Suppressor macrophage treated with lipopolysaccharide for 1 hour (primary cell): ENCODE measurements around the gene BTNL9.
A peak's percentile ranks its signal among the peaks of the same experiment; 100 is the strongest.
"Not testable (repeated sequence)": the region's sequence is repeated elsewhere in the genome, so short reads cannot be mapped to it uniquely, and the experiment has no call there.

Source experiments
- DNase-seq, 3 donors: peaks; one replicate each; pipeline ENCODE4 v3.0.0-alpha.2; 2020 to 2022

Gene BTNL9

DNA sequence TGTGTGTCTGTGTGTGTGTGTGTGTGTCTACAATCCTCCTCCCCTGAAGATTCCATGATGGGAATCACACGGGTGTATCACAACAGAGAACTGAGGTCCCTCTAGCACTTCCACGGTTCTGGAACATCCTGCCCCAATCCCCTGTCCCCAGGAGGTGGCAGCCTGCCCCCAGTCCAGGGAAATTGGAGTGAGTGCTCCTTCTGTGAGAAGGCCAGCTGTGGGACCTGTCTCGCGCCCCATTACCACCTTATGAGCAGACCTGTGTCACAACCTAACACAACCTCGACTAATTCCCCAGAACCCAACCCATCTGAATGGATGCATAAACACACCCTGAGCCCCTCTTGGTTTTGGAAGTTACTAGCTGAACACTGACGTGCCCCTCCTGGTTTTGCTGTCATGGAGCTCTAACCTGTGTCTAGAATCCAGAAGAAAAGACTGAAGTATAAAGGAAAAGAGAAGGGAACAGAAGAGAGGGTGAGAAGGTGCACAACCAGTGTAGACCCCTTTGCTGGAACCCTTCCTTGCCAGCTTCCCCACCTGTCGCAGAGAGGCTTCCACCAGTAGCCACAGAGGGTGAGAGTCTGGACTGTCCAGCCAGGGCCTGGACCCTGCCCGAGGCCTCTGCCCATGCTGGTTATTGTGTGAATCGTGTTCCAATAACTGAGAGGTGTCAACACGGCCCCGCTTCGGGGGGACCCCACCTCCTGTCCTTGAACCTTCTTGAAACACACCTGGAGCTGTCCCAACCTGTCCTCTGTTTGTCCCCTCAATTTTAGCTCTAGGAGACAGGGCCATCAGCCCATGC, 3.4 kb downstream of the BTNL9 start:
- DNase-seq: no peak

DNA sequence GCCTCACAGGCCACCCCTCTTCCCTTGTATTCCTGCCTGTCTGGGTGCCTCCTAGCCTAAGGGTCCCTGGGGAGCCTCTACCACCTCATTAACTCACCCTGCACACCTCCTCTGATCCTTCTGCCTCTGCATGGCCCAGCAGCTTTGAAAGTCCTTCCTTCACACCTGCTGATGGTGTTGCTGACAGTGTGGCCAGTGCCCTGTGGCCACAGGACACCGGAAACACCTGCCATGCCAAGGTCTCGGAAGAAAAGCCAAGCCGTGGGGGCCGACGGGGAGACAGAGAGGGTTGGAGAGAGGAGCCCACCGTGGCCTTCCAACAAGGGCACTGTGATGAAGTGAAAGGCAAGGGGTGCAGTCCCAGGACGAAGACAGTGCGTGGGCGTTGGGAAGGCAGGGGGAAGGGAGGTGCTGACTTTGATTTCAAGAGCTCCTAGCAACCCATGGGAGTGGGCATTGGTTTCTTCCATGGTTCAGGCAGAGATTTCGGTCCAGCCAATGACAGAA, 4.1 kb downstream of the BTNL9 start:
- DNase-seq: no peak

- no peak for DNase-seq
Observed at GRCh38 chr5:181044662-181045305, 4.7 kb downstream of the BTNL9 start.

GRCh38 chr5:181045316-181045715, 5.2 kb downstream of the BTNL9 start:
- no peak for DNase-seq

- not testable (repeated sequence) for DNase-seq
Observed at GRCh38 chr5:181045857-181046256, 5.8 kb downstream of the BTNL9 start.

GRCh38 chr5:181047288-181047687, 7.2 kb downstream of the BTNL9 start:
- DNase-seq: no peak

- no peak for DNase-seq
Observed at GRCh38 chr5:181047921-181048320, 7.9 kb downstream of the BTNL9 start.

GRCh38 chr5:181050016-181050415, 9.9 kb downstream of the BTNL9 start:
- DNase-seq: no peak

DNA sequence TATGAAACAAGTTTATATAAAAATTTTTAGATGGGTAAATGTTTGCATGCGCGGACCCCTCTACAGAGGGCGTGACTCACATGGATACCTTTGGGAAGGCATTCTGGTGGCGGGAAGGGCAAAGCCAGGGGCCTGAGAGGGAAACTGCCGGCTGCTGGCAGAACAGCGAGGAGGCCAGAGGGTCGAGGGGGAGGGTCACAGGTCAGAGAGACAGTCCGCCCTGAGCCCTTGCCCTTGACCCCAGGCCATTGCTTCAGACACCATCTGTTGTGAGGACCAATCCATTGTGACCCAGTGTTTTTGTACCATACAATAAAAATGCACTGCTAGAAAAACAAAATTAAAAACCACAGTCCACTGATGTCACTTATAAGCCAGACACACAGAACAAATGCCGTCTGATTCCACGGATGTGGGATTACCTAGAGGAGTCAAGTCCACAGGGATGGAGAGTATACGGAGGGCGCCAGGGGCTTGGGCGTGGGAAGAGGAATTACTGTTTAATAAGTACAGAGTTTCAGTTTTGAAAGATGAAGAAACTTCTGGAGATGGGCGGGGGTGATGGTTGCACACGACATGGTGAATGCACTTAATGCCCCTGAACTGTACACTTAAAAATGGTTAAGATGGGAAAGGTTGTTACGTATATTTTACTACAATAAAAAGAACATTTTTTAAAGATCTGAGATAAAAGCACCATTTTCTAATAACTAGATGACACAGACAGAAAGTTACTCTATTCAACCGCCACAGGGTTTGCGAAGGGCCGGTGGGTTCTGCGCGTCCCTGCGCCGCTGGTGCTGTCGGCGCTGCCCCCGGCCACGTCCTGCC, 12.0 kb downstream of the BTNL9 start:
- DNase-seq: no peak

GRCh38 chr5:181052672-181053487, 12.8 kb downstream of the BTNL9 start:
- DNase-seq: peak in 1 of 3 donors; percentile 32

- no peak for DNase-seq
Observed at GRCh38 chr5:181053488-181054121, 13.5 kb downstream of the BTNL9 start.

DNA sequence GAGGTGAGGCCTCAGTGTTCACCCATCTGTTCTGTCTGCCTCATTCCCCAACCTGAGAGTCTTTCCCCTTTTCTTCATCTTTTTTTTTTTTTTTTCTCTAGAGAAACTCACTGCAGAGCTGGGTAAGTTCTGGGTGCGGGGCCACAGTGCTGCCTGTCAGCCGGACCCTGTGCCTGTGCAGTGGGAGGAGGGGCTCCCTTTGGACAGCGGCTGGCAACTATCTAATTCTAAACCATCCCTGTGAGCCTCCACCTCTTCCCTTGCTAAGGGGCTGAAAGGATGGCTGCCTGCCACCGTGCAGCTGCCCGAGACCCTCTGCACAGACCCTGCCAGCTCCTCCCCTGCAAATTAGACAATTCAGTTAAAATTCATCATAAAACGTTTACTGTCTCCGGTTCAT, 14.1 kb downstream of the BTNL9 start:
- DNase-seq: no peak

- no peak for DNase-seq
Observed at GRCh38 chr5:181054871-181055459, 14.9 kb downstream of the BTNL9 start.

GRCh38 chr5:181056431-181056830, 16.4 kb downstream of the BTNL9 start:
- no peak for DNase-seq

DNA sequence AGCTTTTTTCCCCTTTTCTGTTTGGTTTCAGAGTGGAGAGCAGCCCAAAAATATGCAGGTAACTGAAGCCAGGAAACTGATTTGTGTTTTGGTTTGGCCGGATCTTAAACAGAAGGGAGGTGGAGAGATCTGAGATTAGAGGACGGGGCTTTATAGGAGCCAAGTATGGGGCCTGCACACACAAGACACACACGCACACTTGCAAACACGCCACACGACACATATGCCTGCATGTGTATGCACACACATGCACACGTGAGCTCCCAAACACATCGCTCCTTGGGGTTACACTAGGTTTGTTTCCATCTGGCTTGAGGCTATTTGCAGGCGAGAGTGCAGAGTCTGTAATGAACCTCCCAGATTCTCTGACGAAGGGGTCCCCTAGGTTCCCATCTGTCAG, 18.3 kb downstream of the BTNL9 start:
- no peak for DNase-seq

- no peak for DNase-seq
Observed at GRCh38 chr5:181058786-181059296, 18.8 kb downstream of the BTNL9 start.

DNA sequence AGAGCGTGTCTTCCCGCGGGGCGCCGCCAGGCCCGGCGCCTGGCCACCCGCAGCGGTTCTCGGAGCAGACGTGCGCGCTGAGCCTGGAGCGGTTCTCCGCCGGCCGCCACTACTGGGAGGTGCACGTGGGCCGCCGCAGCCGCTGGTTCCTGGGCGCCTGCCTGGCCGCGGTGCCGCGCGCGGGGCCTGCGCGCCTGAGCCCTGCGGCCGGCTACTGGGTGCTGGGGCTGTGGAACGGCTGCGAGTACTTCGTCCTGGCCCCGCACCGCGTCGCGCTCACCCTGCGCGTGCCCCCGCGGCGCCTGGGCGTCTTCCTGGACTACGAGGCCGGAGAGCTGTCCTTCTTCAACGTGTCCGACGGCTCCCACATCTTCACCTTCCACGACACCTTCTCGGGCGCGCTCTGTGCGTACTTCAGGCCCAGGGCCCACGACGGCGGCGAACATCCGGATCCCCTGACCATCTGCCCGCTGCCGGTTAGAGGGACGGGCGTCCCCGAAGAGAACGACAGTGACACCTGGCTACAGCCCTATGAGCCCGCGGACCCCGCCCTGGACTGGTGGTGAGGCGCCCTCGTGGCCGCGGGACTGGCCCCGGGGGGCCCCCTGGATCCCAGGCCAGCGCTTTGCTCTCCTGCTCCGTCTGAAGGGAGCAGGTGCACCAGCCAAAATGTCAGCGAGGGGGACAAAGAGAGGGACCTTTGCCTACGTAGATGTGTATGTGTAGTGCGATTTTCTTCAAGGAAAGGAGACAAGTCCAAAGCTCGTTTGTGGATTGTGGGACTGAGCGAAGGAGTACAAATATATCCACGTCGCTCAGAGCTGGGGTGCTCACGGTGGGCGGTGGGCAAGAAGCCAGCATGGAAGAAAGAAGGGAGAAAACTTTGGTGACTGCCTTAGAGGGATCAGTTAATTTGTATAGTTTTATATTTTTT, 19.5 kb downstream of the BTNL9 start:
- peak in 1 of 3 donors; percentile 6 for DNase-seq

GRCh38 chr5:181060231-181060590, 20.1 kb downstream of the BTNL9 start:
- DNase-seq: no peak

- no peak for DNase-seq
Observed at GRCh38 chr5:181060924-181061323, 20.9 kb downstream of the BTNL9 start.

DNA sequence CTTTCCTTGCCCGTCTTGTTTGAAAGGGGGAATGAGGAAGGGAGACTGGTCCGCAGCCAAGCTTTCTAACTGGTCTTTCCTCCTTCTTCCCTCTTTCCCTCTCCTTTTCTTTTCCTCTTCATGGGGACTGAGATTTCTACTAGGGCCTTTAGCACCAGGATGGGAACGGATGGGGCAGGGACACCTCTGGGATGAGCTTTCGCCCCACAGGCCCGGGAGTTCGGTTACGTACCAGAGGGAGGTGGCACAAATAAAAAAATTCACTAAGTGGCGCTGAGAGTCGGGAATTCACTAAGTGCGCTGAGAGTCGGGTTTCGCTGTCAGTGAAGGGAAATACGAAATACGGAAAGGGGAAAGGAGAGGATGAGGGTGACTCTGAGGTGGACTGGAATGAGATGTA, 21.6 kb downstream of the BTNL9 start:
- no peak for DNase-seq
